HG03045 (cell line): ENCODE results near the gene SUN1.
"Not testable (repeated sequence)": the region's sequence is repeated elsewhere in the genome, so short reads cannot be mapped to it uniquely, and the experiment has no call there.

Experiments
- ATAC-seq: cut with Tn5 transposase; IDR thresholded peaks from one replicate; pipeline ENCODE4 v1.9.1; 2021; ENCODE audit warnings: mild to moderate bottlenecking, moderate library complexity; ENCODE audit not compliant: unreplicated experiment

The SUN1 gene

GRCh38 chr7:832167-832967 is at the start of gene SUN1:
Gene SUN1, plus strand, starts transcription at chr7:832476. Its CDS starts 49 bp downstream, at chr7:832525.
- no peak for ATAC-seq

- no peak for ATAC-seq
Measured at GRCh38 chr7:782718-783449, 49.4 kb upstream of the SUN1 start.

- ATAC-seq, result no peak
Measured at GRCh38 chr7:783556-784490, 48.5 kb upstream of the SUN1 start.

GRCh38 chr7:784971-785370 is 47.3 kb upstream of the SUN1 start:
- no peak for ATAC-seq

GRCh38 chr7:785416-785815 is 46.9 kb upstream of the SUN1 start:
- no peak for ATAC-seq

- ATAC-seq, result no peak
Measured at GRCh38 chr7:786472-787255, 45.6 kb upstream of the SUN1 start.

GRCh38 chr7:787332-788240 is 44.7 kb upstream of the SUN1 start:
- no peak for ATAC-seq

GRCh38 chr7:791519-791918 is 40.8 kb upstream of the SUN1 start:
- ATAC-seq, result no peak

GRCh38 chr7:794207-794606 is 38.1 kb upstream of the SUN1 start:
- ATAC-seq, result no peak

- no peak for ATAC-seq
Measured at GRCh38 chr7:794671-795329, 37.5 kb upstream of the SUN1 start.

- ATAC-seq, result not testable (repeated sequence)
Measured at GRCh38 chr7:796434-797169, 35.7 kb upstream of the SUN1 start.

GRCh38 chr7:798921-799470 is 33.3 kb upstream of the SUN1 start:
- ATAC-seq, result no peak

- no peak for ATAC-seq
Measured at GRCh38 chr7:800692-801091, 31.6 kb upstream of the SUN1 start.

- ATAC-seq, result not testable (repeated sequence)
Measured at GRCh38 chr7:801351-801750, 30.9 kb upstream of the SUN1 start.

- ATAC-seq, result no peak
Measured at GRCh38 chr7:801940-802381, 30.3 kb upstream of the SUN1 start.

- ATAC-seq, result no peak
Measured at GRCh38 chr7:802500-803242, 29.6 kb upstream of the SUN1 start.

- ATAC-seq, result no peak
Measured at GRCh38 chr7:803243-803635, 29.0 kb upstream of the SUN1 start.
